HEK293 (cell line): ENCODE data around the gene LDHAL6B.

Experiments used
- CTCF ChIP-seq: fragments of 450-650 bp; formaldehyde crosslinking; IDR thresholded peaks from 2 replicates; pipeline ENCODE4 v1.5.1; 2016; ENCODE audit warnings: missing biosample characterization, missing genetic modification characterization
- GFI1B ChIP-seq: fragments of 450-650 bp; formaldehyde crosslinking; IDR thresholded peaks from 2 replicates; pipeline ENCODE4 v1.5.1; 2016; ENCODE audit warnings: missing biosample characterization, missing genetic modification characterization
- HOXC10 ChIP-seq: sonication (generic); formaldehyde crosslinking; IDR thresholded peaks from 2 replicates; pipeline ENCODE4 v1.8.1; 2023; ENCODE audit warnings: mild to moderate bottlenecking, missing genetic modification reagents
- ZNF10 ChIP-seq: fragments of 450-650 bp; formaldehyde crosslinking; IDR thresholded peaks from 2 replicates; pipeline ENCODE4 v1.5.1; 2017; ENCODE audit warnings: missing biosample characterization, missing genetic modification characterization
- ZNF140 ChIP-seq: fragments of 450-650 bp; formaldehyde crosslinking; IDR thresholded peaks from 2 replicates; pipeline ENCODE4 v1.5.1; 2016; ENCODE audit warnings: missing biosample characterization, missing genetic modification characterization
- ZNF214 ChIP-seq: fragments of 450-650 bp; formaldehyde crosslinking; IDR thresholded peaks from 2 replicates; pipeline ENCODE4 v1.5.1; 2017; ENCODE audit warnings: missing biosample characterization, mild to moderate bottlenecking, missing genetic modification characterization, borderline replicate concordance
- ZNF501 ChIP-seq: fragments of 450-650 bp; formaldehyde crosslinking; IDR thresholded peaks from 2 replicates; pipeline ENCODE4 v1.5.1; 2016; ENCODE audit warnings: missing biosample characterization, missing genetic modification characterization
- ZNF514 ChIP-seq: fragments of 450-650 bp; formaldehyde crosslinking; IDR thresholded peaks from 2 replicates; pipeline ENCODE4 v1.5.1; 2016; ENCODE audit warnings: missing biosample characterization, missing genetic modification characterization
- ZNF664 ChIP-seq: fragments of 450-650 bp; formaldehyde crosslinking; IDR thresholded peaks from 2 replicates; pipeline ENCODE4 v1.5.1; 2016; ENCODE audit warnings: missing biosample characterization, missing genetic modification characterization

GRCh38 chr15:59236394-59236793, 29.8 kb downstream of the LDHAL6B start:
- no peak for TF ChIP-seq ZNF664
- no peak for TF ChIP-seq CTCF
- TF ChIP-seq ZNF214 (tag by site-specific recombination), result no peak
- TF ChIP-seq ZNF10 (tag by site-specific recombination), result no peak
- no peak for TF ChIP-seq GFI1B
- TF ChIP-seq ZNF140, result no peak
- no peak for TF ChIP-seq ZNF501
- TF ChIP-seq HOXC10 (CRISPR knock-in tag), result no peak
- TF ChIP-seq ZNF514 (tag by site-specific recombination), result no peak
